ENCODE data around the gene AKAP9.
"Not testable (repeated sequence)": the region's sequence is repeated elsewhere in the genome, so short reads cannot be mapped to it uniquely, and the experiment has no call there.

Gene AKAP9

GRCh38 chr7:92013611-92014010 is 72.9 kb downstream of the AKAP9 start:
- no peak for DNase-seq

- no peak for DNase-seq
Measured at GRCh38 chr7:92020636-92021035, 80.0 kb downstream of the AKAP9 start.

GRCh38 chr7:92025260-92025659 is 84.6 kb downstream of the AKAP9 start:
- DNase-seq, result peak; percentile 76

- DNase-seq, result not testable (repeated sequence)
Measured at GRCh38 chr7:92026635-92027034, 86.0 kb downstream of the AKAP9 start.

GRCh38 chr7:92027128-92027527 is 86.5 kb downstream of the AKAP9 start:
- not testable (repeated sequence) for DNase-seq

GRCh38 chr7:92028226-92028625 is 87.6 kb downstream of the AKAP9 start:
- no peak for DNase-seq

GRCh38 chr7:92028686-92029085 is 88.0 kb downstream of the AKAP9 start:
- DNase-seq, result no peak

- DNase-seq, result peak; percentile 49
Measured at GRCh38 chr7:92034116-92034515, 93.5 kb downstream of the AKAP9 start.

GRCh38 chr7:92035576-92035975 is 94.9 kb downstream of the AKAP9 start:
- no peak for DNase-seq

- no peak for DNase-seq
Measured at GRCh38 chr7:92039900-92040299, 99.2 kb downstream of the AKAP9 start.

GRCh38 chr7:92042056-92042737 is 101.5 kb downstream of the AKAP9 start:
- no peak for DNase-seq

- no peak for DNase-seq
Measured at GRCh38 chr7:92043098-92043497, 102.4 kb downstream of the AKAP9 start.

- no peak for DNase-seq
Measured at GRCh38 chr7:92043637-92044036, 103.0 kb downstream of the AKAP9 start.

- no peak for DNase-seq
Measured at GRCh38 chr7:92044148-92044547, 103.5 kb downstream of the AKAP9 start.

GRCh38 chr7:92044940-92045339 is 104.3 kb downstream of the AKAP9 start:
- DNase-seq, result no peak

- DNase-seq, result no peak
Measured at GRCh38 chr7:92051655-92052054, 111.0 kb downstream of the AKAP9 start.

- no peak for DNase-seq
Measured at GRCh38 chr7:92052159-92052558, 111.5 kb downstream of the AKAP9 start.

GRCh38 chr7:92052684-92053083 is 112.0 kb downstream of the AKAP9 start:
- no peak for DNase-seq

- no peak for DNase-seq
Measured at GRCh38 chr7:92053312-92053711, 112.7 kb downstream of the AKAP9 start.

- no peak for DNase-seq
Measured at GRCh38 chr7:92056286-92056685, 115.6 kb downstream of the AKAP9 start.

GRCh38 chr7:92057375-92057774 is 116.7 kb downstream of the AKAP9 start:
- no peak for DNase-seq

- no peak for DNase-seq
Measured at GRCh38 chr7:92058040-92058439, 117.4 kb downstream of the AKAP9 start.

GRCh38 chr7:92058899-92059298 is 118.2 kb downstream of the AKAP9 start:
- DNase-seq, result no peak

- no peak for DNase-seq
Measured at GRCh38 chr7:92061154-92061553, 120.5 kb downstream of the AKAP9 start.

GRCh38 chr7:92064438-92065029 is 123.9 kb downstream of the AKAP9 start:
- DNase-seq, result no peak

All from fibroblast of upper back skin (primary cell).